NOMO-1 (cell line): ENCODE results near the gene DPYD.
A peak's percentile ranks its signal among the peaks of the same experiment; 100 is the strongest.

Experiments used
- DNase-seq, 2 experiments: peaks; one replicate each; lab custom pipeline; 2025; ENCODE audit not compliant: unreplicated experiment in 2 of 2; lab: John Stamatoyannopoulos, UW

Gene DPYD

GRCh38 chr1:97907886-97908285 is 12.9 kb downstream of the DPYD start:
- DNase-seq: no peak

- DNase-seq: peak; percentile 76 to 85
Observed at GRCh38 chr1:97906567-97907241, 14.1 kb downstream of the DPYD start.

GRCh38 chr1:97905141-97905940 is 15.5 kb downstream of the DPYD start:
- DNase-seq: no peak

DNA sequence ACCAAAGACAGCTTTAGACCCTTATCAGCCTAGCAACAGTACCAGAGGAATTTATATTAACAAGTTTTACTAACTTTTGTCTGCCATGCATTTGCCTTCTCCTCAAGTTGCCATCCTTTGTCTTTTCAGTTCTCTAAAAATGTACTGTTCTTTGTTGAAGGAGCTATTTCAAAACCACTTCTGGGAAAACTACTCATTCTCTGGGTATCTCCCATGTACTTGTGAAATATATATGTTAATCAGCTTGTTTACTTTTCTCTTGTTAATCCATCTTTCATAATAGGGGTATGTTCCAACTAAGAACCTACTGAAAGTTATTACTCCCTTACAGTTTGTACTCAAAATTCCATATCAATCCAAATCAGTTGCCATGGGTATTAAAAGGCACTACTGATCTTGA is 16.3 kb downstream of the DPYD start:
- DNase-seq: peak in 1 of 2 experiments; percentile 36

DNA sequence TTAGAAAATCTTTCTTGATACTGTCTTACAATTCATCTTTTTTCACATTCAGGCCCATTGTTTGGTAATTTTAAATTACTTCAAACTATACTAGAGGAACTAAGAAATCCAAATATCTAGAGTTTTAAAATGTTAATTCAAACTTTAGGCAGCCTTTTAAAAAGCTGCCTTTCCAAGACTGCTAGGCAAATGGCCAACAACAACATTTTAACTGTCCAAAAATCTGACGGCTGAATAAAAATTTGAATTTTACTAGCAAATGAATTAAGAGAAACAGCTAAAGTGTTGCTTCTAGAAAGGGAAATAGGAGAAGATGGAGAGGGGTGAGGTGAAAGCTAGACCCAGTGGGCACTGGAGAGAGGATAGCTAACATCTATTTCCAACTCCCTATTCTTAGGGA is 17.2 kb downstream of the DPYD start:
- no peak for DNase-seq

GRCh38 chr1:97902067-97902466 is 18.8 kb downstream of the DPYD start:
- DNase-seq: no peak

- peak in 1 of 2 experiments; percentile 76 for DNase-seq
Observed at GRCh38 chr1:97901017-97901658, 19.7 kb downstream of the DPYD start.

DNA sequence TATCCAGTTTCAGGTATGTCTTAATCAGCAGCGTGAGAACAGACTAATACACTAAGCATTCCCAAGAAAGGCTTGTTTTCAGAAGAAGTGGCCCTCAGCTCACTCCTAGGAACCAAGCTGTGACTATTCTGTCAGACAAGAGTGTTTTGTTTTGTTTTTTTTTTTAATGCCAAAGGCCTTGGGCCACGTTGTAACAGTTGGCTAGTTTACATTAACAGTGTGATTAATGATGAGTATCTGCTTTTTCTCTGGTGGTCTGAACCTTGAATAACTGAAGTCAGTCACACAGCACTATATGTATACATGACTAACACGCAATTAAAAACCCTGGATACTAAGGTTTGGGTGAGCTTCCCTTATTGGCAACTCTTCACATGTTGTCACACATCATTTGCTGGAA is 21.9 kb downstream of the DPYD start:
- DNase-seq: no peak

GRCh38 chr1:97895278-97895677 is 25.6 kb downstream of the DPYD start:
- DNase-seq: peak; percentile 20 to 80

GRCh38 chr1:97893844-97894243 is 27.0 kb downstream of the DPYD start:
- no peak for DNase-seq

- DNase-seq: no peak
Observed at GRCh38 chr1:97886199-97886598, 34.6 kb downstream of the DPYD start.

GRCh38 chr1:97883823-97884222 is 37.0 kb downstream of the DPYD start:
- no peak for DNase-seq

DNA sequence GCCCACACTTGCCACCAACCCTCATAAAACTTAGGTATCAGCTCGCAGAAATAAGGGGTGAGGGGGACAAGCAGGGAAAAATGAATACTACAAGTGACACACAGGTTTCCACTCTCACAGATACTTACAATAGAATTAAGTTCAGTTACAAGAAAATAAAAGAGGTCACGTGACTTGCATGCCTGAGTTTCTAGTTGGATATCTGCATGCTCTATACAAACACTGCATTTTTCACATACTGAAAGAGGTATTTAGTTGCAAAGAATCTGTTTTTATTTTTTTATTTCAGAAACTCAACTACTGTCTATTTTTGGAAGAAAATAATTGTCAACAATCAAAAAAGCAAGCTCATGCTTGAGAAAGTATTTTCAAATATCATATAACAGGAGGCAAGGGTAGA is 43.5 kb downstream of the DPYD start:
- no peak for DNase-seq

GRCh38 chr1:97875996-97876395 is 44.8 kb downstream of the DPYD start:
- no peak for DNase-seq

GRCh38 chr1:97870589-97870988 is 50.2 kb downstream of the DPYD start:
- DNase-seq: no peak

DNA sequence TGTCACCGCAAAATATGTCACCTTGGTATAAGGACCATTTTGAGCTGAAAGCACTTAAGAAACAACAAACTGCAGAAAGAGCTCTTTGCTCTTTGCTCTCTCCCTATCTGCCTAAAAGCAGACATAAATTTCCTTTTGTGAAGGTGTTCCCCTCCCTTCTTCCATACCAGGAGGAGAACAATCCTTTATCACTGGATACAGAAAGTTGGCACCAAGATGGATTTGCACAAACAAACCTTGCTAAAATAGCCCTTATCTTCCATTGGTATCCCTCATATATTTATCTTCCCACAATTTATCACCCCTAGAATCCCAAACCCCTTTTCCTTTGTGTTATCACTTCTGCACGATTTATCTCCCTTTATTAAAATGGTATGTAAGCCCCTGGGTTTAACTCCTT is 51.4 kb downstream of the DPYD start:
- DNase-seq: no peak

- DNase-seq: no peak
Observed at GRCh38 chr1:97867127-97867526, 53.7 kb downstream of the DPYD start.

- DNase-seq: no peak
Observed at GRCh38 chr1:97864615-97865014, 56.2 kb downstream of the DPYD start.

DNA sequence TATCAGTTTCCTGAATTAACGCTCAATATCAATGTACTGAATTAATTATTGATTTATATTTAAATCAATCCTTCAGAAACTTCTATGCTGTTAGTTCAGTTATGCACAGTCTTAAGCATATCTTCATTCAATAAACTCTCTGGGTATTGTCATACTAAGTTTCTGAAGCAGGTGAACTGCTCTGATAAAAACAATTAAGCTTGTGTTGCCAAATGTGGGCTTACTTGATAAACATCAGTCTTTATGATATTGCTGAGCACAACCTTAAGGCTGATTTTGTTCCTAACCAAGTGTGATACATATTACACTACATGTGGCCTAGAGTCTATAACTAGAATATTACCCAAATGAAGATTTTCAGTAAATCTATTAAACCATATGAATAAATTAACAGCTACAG is 67.6 kb downstream of the DPYD start:
- no peak for DNase-seq

DNA sequence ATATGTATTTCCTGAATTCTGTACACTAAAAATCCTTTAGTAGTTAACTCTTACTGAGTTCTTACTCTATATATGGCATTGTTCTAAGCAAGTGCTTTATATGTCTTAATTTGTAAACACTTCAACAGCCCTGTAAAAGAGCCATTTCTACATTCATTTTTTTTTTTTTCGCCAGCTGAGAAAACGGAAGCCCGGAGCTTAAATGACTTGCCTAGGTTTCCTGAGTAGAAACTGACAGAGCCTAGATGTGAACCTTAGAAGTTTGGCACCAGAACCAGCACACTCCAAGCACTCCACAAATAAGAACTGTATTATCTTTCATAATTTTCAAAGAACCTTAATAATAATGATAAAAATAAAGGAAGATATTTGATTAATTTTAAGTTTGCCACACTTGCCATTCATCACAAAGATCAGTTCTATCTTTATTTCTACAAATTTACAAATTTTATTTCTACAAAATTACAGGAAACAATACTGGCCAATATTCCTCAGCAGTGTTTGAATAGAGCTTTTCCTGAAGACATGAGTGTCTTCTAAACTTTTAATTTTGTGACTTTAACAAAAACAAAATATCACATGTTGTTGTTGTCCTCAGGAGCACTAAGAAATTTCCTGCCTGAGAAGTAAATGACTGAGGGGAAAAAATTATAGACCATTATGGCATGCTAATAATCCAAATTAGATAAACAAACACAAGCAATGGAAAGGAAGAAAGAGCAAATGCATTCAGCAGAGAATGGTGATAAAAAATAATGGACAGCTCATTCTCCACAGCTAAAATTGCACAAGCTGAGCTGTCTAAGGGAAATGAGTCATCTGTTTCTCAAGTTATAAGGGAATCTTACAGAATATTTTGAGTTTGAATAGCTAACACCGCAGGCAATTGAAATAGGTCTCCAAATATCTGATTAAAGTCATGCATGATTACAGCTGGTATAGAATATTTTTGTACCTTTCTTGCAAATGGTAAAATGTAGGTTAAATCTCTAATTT is 71.2 kb downstream of the DPYD start:
- peak; percentile 63 to 94 for DNase-seq

- no peak for DNase-seq
Observed at GRCh38 chr1:97845805-97846204, 75.0 kb downstream of the DPYD start.
